ENCODE results near the gene COPZ1. TPM values are rescaled to one million over a fixed set of nuclear protein-coding genes. Genes with fewer than 3 reads are reported as not detected.
A peak's percentile ranks its signal among the peaks of the same experiment; 100 is the strongest.

Gene COPZ1
- polyA plus RNA-seq, 3 donors: 78.9 to 190 (median 176) TPM

DNA sequence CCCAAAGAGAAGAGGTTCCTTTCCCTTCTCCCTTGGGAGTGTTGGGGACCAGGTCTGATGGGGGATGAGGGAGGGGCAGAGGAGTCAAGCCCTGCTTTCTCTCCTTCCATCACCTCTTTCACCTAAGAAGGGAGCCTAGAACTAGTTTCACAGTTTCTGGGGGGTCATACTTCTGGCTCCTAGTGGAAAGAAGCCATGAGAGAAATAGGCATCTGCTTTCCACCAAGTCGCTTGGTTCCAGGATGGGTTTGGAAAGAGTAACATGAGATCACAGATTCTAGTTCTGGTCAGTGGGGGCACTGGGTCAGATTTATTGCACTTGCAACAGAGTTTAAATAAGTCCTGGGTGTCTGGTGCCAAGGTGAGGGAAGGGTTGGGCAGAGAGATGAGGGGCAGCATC, 70.1 kb downstream of the COPZ1 start:
- Mint-ChIP-seq H3K27me3 (ENCODE audit: low read depth in 3 of 3) (no peaks in the 10 kb centered on the region), H3K4me3 (no peak overlapping the region), H3K36me3 (peaks cover 62 to 81% of the 10 kb centered on the region in 2 donors), H3K27ac (peak overlapping the region; percentile 71 to 98 (median 97)), H3K4me1 (peaks cover 46% of the 10 kb centered on the region), H3K9me3 (peaks cover 0 to 2% (median 0%) of the 10 kb centered on the region in 7 donors)
- DNase-seq: no peak
- Histone ChIP-seq H3K9me3 (replicated peaks in 1 of 2; ENCODE audit: control insufficient read depth in 1 of 2, insufficient read depth in 1 of 2, low read length in 2 of 2) (no peaks in the 10 kb centered on the region), H4K20me1 (ENCODE audit: insufficient read depth, low read length) (peaks cover 52% of the 10 kb centered on the region), H3K36me3 (replicated peaks in 1 of 2; ENCODE audit: control insufficient read depth in 1 of 2, insufficient read depth in 2 of 2, low read length in 2 of 2) (peaks cover 52 to 57% of the 10 kb centered on the region in 2 donors), H3K79me2 (ENCODE audit: insufficient read depth, low read length) (peaks cover 29% of the 10 kb centered on the region), H3K27ac (ENCODE audit: low read depth in 1 of 2, low read length in 2 of 2) (peak overlapping the region in 1 of 2 donors; percentile 92), H3K4me1 (ENCODE audit: control insufficient read depth in 1 of 2, insufficient read depth in 2 of 2, low read length in 2 of 2) (peaks cover 50 to 58% of the 10 kb centered on the region in 2 donors), H3K4me2 (replicated peaks; ENCODE audit: extremely low read depth, low read length, poor library complexity, severe bottlenecking) (no peak overlapping the region), H3K9ac (ENCODE audit: insufficient read depth, low read length, poor library complexity, severe bottlenecking) (no peak overlapping the region), H3K4me3 (replicated peaks in 1 of 3; ENCODE audit: low read depth in 2 of 3, low read length in 3 of 3) (no peak overlapping the region), H3K27me3 (ENCODE audit: control insufficient read depth in 2 of 2, insufficient read depth in 2 of 2, low read length in 2 of 2) (no peaks in the 10 kb centered on the region), H2AFZ (ENCODE audit: insufficient read depth, low read depth, low read length, poor library complexity, severe bottlenecking) (no peak overlapping the region)
- intact Hi-C loops (cut with micrococcal nuclease): loop anchor here in 1 of 2 donors (5.0 kb wide), 1 partner anchor 102 kb away; the partner anchor contains the start of gene NCKAP1L
- 92% methylated on average over 1 of the region's 1 CpG for WGBS (ENCODE audit: insufficient coverage)
- TF ChIP-seq, protein P1, sequence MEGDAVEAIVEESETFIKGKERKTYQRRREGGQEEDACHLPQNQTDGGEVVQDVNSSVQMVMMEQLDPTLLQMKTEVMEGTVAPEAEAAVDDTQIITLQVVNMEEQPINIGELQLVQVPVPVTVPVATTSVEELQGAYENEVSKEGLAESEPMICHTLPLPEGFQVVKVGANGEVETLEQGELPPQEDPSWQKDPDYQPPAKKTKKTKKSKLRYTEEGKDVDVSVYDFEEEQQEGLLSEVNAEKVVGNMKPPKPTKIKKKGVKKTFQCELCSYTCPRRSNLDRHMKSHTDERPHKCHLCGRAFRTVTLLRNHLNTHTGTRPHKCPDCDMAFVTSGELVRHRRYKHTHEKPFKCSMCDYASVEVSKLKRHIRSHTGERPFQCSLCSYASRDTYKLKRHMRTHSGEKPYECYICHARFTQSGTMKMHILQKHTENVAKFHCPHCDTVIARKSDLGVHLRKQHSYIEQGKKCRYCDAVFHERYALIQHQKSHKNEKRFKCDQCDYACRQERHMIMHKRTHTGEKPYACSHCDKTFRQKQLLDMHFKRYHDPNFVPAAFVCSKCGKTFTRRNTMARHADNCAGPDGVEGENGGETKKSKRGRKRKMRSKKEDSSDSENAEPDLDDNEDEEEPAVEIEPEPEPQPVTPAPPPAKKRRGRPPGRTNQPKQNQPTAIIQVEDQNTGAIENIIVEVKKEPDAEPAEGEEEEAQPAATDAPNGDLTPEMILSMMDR (IDR thresholded peaks at IDR 0.05): no peak

DNA sequence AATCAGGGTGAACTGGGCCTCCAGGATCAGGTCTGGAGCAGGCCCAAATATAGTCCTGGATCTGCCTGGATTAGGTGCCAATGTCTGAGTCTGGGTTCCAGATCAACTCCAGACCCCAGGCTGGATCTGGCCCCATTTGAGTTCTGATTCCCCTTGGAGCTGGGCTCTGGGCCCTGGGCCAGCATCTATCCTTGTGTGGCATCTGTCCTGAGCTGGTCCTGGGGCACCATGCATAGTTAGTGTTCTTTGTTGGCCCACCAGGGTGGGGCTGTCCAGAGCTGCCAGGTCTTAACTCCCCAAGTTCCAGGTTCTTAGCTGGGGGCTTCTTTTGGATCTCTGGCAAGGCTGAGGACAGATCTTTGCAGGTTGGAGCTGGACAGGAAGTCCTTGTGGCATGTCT, 70.6 kb downstream of the COPZ1 start:
- peaks cover 41% of the 10 kb centered on the region for H3K4me1 Mint-ChIP-seq

More for the DNA sequence above, 70.6 kb downstream of the COPZ1 start:
- Histone ChIP-seq H4K20me1 (ENCODE audit: insufficient read depth, low read length) (peaks cover 58% of the 10 kb centered on the region), H3K27me3 (ENCODE audit: control insufficient read depth in 2 of 2, insufficient read depth in 2 of 2, low read length in 2 of 2) (no peaks in the 10 kb centered on the region), H3K27ac (ENCODE audit: low read depth in 1 of 2, low read length in 2 of 2) (peak overlapping the region in 1 of 2 donors; percentile 92), H2AFZ (ENCODE audit: insufficient read depth, low read depth, low read length, poor library complexity, severe bottlenecking) (no peak overlapping the region), H3K9me3 (replicated peaks in 1 of 2; ENCODE audit: control insufficient read depth in 1 of 2, insufficient read depth in 1 of 2, low read length in 2 of 2) (no peaks in the 10 kb centered on the region), H3K4me2 (replicated peaks; ENCODE audit: extremely low read depth, low read length, poor library complexity, severe bottlenecking) (no peak overlapping the region), H3K36me3 (replicated peaks in 1 of 2; ENCODE audit: control insufficient read depth in 1 of 2, insufficient read depth in 2 of 2, low read length in 2 of 2) (peaks cover 57 to 62% of the 10 kb centered on the region in 2 donors), H3K4me1 (ENCODE audit: control insufficient read depth in 1 of 2, insufficient read depth in 2 of 2, low read length in 2 of 2) (peaks cover 44 to 52% of the 10 kb centered on the region in 2 donors), H3K79me2 (ENCODE audit: insufficient read depth, low read length) (peaks cover 29% of the 10 kb centered on the region), H3K9ac (ENCODE audit: insufficient read depth, low read length, poor library complexity, severe bottlenecking) (no peak overlapping the region), H3K4me3 (replicated peaks in 1 of 3; ENCODE audit: low read depth in 2 of 3, low read length in 3 of 3) (no peak overlapping the region)
- Mint-ChIP-seq H3K36me3 (peaks cover 67 to 86% of the 10 kb centered on the region in 2 donors), H3K9me3 (peaks cover 0 to 2% (median 0%) of the 10 kb centered on the region in 7 donors), H3K4me3 (no peak overlapping the region), H3K27ac (peak overlapping the region in 6 of 7 donors; percentile 43 to 98 (median 64)), H3K27me3 (ENCODE audit: low read depth in 3 of 3) (no peaks in the 10 kb centered on the region)
- no peak for DNase-seq
- TF ChIP-seq, protein P1 (IDR thresholded peaks at IDR 0.05): no peak
- intact Hi-C loops (cut with micrococcal nuclease): no loop called here
